Spinal cord (tissue), 10 donors: ENCODE data around the gene GAS7. TPM values are rescaled to one million over a fixed set of nuclear protein-coding genes. Genes with fewer than 3 reads are reported as not detected.

ENCODE experiments used
- DNase-seq, 6 donors: peaks; one replicate each; pipeline versions ENCODE4 v3.0.0 to v3.0.0-alpha.2; 2013 to 2015; ENCODE audit warnings: low spot score in 6 of 6, low read depth in 4 of 6
- H3K27ac ChIP-seq: one replicate; pipeline ENCODE4 v1.5.1; 2013; ENCODE audit warnings: low read depth, low read length, control low read depth
- H3K27me3 ChIP-seq: one replicate; pipeline ENCODE4 v1.6.1; 2013; ENCODE audit warnings: low read length; ENCODE audit not compliant: control insufficient read depth, insufficient read depth
- H3K36me3 ChIP-seq: one replicate; pipeline ENCODE4 v1.6.1; 2013; ENCODE audit warnings: low read length; ENCODE audit not compliant: control insufficient read depth, insufficient read depth
- H3K4me1 ChIP-seq: one replicate; pipeline ENCODE4 v1.6.1; 2013; ENCODE audit warnings: low read length; ENCODE audit not compliant: control insufficient read depth, insufficient read depth
- H3K4me3 ChIP-seq: one replicate; pipeline ENCODE4 v1.5.1; 2013; ENCODE audit warnings: low read depth, low read length, control low read depth
- H3K9me3 ChIP-seq: one replicate; pipeline ENCODE4 v1.6.1; 2013; ENCODE audit warnings: low read length; ENCODE audit not compliant: control insufficient read depth, insufficient read depth
- WGBS: methylation state at CpG from one replicate; pipeline ENCODE4 v1.1.5; 2013; ENCODE audit warnings: missing lambda C conversion rate; ENCODE audit not compliant: insufficient coverage; 5-methylcytosine and 5-hydroxymethylcytosine counted together
- long read RNA-seq, 4 donors: transcript quantifications; one replicate each; lab custom pipeline, GENCODE V29; 2026
- polyA plus RNA-seq, 2 donors: library from polyadenylated mRNA; unstranded; fragments of 120-200 nt; gene quantifications; one replicate each; pipeline ENCODE4 v1.2.1, GENCODE V29; 2013; ENCODE audit not compliant: insufficient read length in 2 of 2
- total RNA-seq, 2 donors: library from RNA; depleted of rRNA in 1 of 2; stranded (reverse); fragments of 120-200 nt in 1 of 2; fragments of >200 nt in 1 of 2; gene quantifications; one replicate each; pipeline versions ENCODE4 v1.2.3 to v1.2.4, GENCODE V29; 2013 to 2014
- donor health status: healthy.

The GAS7 gene
- total RNA-seq (10 to 100 TPM; 51.8 to 93.8 TPM), polyA plus RNA-seq (10 to 100 TPM; 74.9 to 83.3 TPM)
- long read RNA-seq, donor 1, full-length matches to known transcripts, result 10 of 15 reads
- long read RNA-seq, donor 1, partial matches to known transcripts, result 5 of 15 reads
- long read RNA-seq, donor 1, other reads (novel, unspliced or antisense), result 0 of 15 reads
- long read RNA-seq, donor 2, full-length matches to known transcripts, result 3 of 3 reads
- long read RNA-seq, donor 2, partial matches to known transcripts, result 0 of 3 reads
- long read RNA-seq, donor 2, other reads (novel, unspliced or antisense), result 0 of 3 reads
- long read RNA-seq, donor 3, full-length matches to known transcripts, result 6 of 15 reads
- long read RNA-seq, donor 3, partial matches to known transcripts, result 9 of 15 reads
- long read RNA-seq, donor 3, other reads (novel, unspliced or antisense), result 0 of 15 reads
- long read RNA-seq, donor 4, full-length matches to known transcripts, result 4 of 4 reads
- long read RNA-seq, donor 4, partial matches to known transcripts, result 0 of 4 reads
- long read RNA-seq, donor 4, other reads (novel, unspliced or antisense), result 0 of 4 reads

- under 1% methylated on average over 86 of the region's 86 CpGs for WGBS
- no peaks in the 10 kb centered on the region for H3K36me3 ChIP-seq
- no peaks in the 10 kb centered on the region for H3K27me3 ChIP-seq
- H3K4me1 ChIP-seq, result peaks cover 18% of the 10 kb centered on the region
- H3K9me3 ChIP-seq, result peaks cover 5% of the 10 kb centered on the region
- peak within 1 kb of the TSS; percentile 7 for H3K27ac ChIP-seq
- peak in 4 of 6 donors; percentile 51 to 91 (median 72) for DNase-seq
- H3K4me3 ChIP-seq, result peak within 1 kb of the TSS; percentile 61
These were observed at the start of gene GAS7 for GRCh38 chr17:10198509-10199249. Gene GAS7 (minus strand): TSS chr17:10198606.

- 65% methylated on average over 4 of the region's 4 CpGs for WGBS
- no peaks in the 10 kb centered on the region for H3K4me1 ChIP-seq
- H3K4me3 ChIP-seq, result no peak overlapping the region
- no peaks in the 10 kb centered on the region for H3K27me3 ChIP-seq
- DNase-seq, result no peak
- no peaks in the 10 kb centered on the region for H3K9me3 ChIP-seq
- no peaks in the 10 kb centered on the region for H3K36me3 ChIP-seq
- no peak overlapping the region for H3K27ac ChIP-seq
These were observed 49.4 kb upstream of the GAS7 start for GRCh38 chr17:10247810-10248209.

GRCh38 chr17:10243883-10244844 lies 45.8 kb upstream of the GAS7 start:
- WGBS, result 69% methylated on average over 11 of the region's 12 CpGs
- H3K27me3 ChIP-seq, result no peaks in the 10 kb centered on the region
- H3K36me3 ChIP-seq, result no peaks in the 10 kb centered on the region
- H3K4me1 ChIP-seq, result no peaks in the 10 kb centered on the region
- H3K4me3 ChIP-seq, result no peak overlapping the region
- H3K9me3 ChIP-seq, result no peaks in the 10 kb centered on the region
- no peak overlapping the region for H3K27ac ChIP-seq
- peak in 2 of 6 donors; percentile 24 to 75 for DNase-seq

- H3K27ac ChIP-seq, result no peak overlapping the region
- no peaks in the 10 kb centered on the region for H3K36me3 ChIP-seq
- no peak overlapping the region for H3K4me3 ChIP-seq
- H3K9me3 ChIP-seq, result no peaks in the 10 kb centered on the region
- peak in 1 of 6 donors; percentile 43 for DNase-seq
- no peaks in the 10 kb centered on the region for H3K4me1 ChIP-seq
- H3K27me3 ChIP-seq, result no peaks in the 10 kb centered on the region
- no CpG with 5 or more reads among the region's 4 CpGs for WGBS
These were observed 43.4 kb upstream of the GAS7 start for GRCh38 chr17:10241781-10242180.

- no CpG with 5 or more reads among the region's 2 CpGs for WGBS
These were observed 40.3 kb upstream of the GAS7 start for GRCh38 chr17:10238661-10239060.

GRCh38 chr17:10234033-10234432 lies 35.6 kb upstream of the GAS7 start:
- Histone ChIP-seq H3K4me3 (no peak overlapping the region), H3K27ac (no peak overlapping the region), H3K27me3 (no peaks in the 10 kb centered on the region), H3K36me3 (no peaks in the 10 kb centered on the region), H3K4me1 (no peaks in the 10 kb centered on the region), H3K9me3 (no peaks in the 10 kb centered on the region)
- DNase-seq, result no peak
- 88% methylated on average over 4 of the region's 5 CpGs for WGBS

More at GRCh38 chr17:10238661-10239060, 40.3 kb upstream of the GAS7 start:
- H3K27me3 ChIP-seq, result no peaks in the 10 kb centered on the region
- H3K9me3 ChIP-seq, result no peaks in the 10 kb centered on the region
- H3K4me3 ChIP-seq, result no peak overlapping the region
- H3K4me1 ChIP-seq, result no peaks in the 10 kb centered on the region
- no peaks in the 10 kb centered on the region for H3K36me3 ChIP-seq
- no peak for DNase-seq
- no peak overlapping the region for H3K27ac ChIP-seq

GRCh38 chr17:10233161-10233560 lies 34.8 kb upstream of the GAS7 start:
- Histone ChIP-seq H3K9me3 (no peaks in the 10 kb centered on the region), H3K36me3 (no peaks in the 10 kb centered on the region), H3K27me3 (no peaks in the 10 kb centered on the region), H3K27ac (no peak overlapping the region), H3K4me3 (no peak overlapping the region), H3K4me1 (no peaks in the 10 kb centered on the region)
- WGBS, result 80% methylated on average over 1 of the region's 2 CpGs
- DNase-seq, result no peak

- Histone ChIP-seq H3K4me1 (no peaks in the 10 kb centered on the region), H3K9me3 (no peaks in the 10 kb centered on the region), H3K27ac (no peak overlapping the region), H3K4me3 (no peak overlapping the region), H3K36me3 (no peaks in the 10 kb centered on the region), H3K27me3 (no peaks in the 10 kb centered on the region)
- 61% methylated on average over 2 of the region's 2 CpGs for WGBS
- no peak for DNase-seq
These were observed 30.8 kb upstream of the GAS7 start for GRCh38 chr17:10229181-10229580.
